Stimulated activated naive CD4-positive, alpha-beta T cell (primary cell): ENCODE measurements around the gene RS1.

Experiments
- DNase-seq, 6 experiments: peaks; one replicate each; lab custom pipeline; 2025; lab: John Stamatoyannopoulos, UW

Gene RS1

DNA sequence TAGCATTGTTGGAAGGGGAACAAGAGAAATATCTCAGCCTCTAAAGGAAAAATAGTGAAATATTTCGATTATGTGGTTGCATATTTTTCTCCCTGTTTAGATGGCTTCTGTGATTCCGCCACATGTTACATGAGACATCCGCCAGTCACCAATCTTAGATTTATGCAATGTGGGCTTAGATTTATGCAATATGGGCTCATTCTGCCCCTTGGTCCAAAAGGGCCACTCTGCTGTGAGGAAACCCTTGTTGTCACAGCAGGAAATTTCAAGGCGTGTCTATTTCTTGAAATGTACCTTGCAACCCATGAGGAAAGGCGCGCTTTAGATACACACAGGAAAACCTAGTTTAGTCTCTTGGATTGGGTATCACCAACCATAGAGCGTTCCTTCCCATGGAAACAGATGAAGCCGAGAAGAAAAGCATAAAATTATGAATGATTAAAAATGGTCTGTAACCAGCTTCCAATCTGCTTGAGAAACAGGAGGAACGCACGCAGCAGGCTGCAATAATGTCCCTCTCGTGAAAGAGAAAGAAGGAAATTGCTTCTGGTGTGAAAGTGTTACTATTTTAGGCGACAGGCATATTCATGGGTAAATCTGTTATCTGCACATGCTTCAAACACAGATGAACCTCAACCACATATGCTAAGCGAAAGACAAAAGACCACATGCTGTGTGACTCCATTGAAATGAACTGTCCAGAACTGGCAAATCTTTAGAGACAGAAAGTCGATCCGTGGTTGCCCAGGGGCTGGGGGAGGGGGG is 3.7 kb downstream of the RS1 start:
- DNase-seq, result peak in 1 of 6 experiments; percentile 3

DNA sequence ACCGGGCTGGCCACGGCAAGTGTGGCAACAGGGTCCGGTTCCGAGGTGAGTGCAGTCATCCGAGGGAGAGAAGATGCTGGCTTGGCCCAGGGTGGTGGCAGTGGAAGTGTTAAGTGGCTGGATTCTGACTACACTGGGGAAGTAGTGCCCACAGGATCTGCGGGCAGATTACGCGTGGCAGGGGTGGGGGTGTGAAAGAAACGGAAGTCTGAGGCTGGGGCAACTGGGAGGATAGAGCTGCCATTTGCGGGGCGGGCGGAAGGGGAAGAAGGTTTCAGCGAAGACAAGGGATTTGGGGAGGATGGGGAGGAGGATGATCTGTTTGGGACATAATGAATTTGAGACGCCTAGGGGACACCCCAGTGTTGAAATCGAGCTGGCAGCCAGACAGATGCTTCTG is 5.3 kb downstream of the RS1 start:
- DNase-seq, result no peak

- DNase-seq, result no peak
Measured at GRCh38 chrX:18664947-18665346, 7.0 kb downstream of the RS1 start.

- no peak for DNase-seq
Measured at GRCh38 chrX:18661273-18661672, 10.6 kb downstream of the RS1 start.

DNA sequence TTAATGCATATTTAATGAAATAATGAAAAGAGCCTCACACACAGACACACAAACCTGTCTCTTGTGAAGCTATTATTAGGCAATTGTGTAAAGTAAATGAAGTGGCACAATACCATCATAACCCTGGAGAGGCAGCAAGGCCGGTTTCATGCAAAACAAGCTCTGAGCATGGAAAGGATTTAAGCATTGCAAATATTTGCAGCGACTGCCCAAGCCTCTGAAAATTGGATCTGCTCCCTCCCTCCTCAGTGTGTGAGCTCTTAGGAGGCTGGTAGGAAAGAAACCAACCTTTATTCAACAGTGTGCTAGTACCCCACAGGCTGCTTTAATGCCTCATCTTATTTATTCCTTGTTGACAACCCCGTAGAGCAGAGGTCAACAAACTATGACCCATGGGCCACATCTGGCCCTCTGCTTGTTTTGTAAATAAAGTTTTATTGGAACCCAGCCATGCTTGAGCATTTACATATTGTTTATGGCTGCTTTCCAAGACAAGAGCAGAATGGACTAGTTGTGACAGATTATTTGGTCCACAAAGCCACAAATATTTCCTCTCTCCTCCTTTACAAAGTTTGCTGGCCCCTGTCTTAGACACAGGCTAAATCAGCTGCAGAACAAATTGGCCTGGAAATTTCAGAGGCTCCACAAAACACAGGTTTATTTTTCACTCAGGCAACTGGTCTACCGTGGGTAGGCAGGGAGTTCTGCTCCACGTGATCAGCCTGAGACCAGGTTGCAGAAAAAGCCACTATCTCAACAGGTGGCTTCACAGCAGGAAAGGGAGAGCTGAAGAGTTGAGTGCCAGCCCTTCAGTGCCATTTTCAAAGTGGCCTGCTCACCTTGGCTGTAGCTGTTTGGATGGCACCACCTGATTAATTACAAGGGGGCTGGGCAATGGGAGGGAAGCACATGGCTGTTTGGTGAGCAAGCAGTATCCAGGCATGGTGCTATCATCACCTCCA is 16.8 kb downstream of the RS1 start:
- no peak for DNase-seq

- no peak for DNase-seq
Measured at GRCh38 chrX:18652636-18653035, 19.3 kb downstream of the RS1 start.

DNA sequence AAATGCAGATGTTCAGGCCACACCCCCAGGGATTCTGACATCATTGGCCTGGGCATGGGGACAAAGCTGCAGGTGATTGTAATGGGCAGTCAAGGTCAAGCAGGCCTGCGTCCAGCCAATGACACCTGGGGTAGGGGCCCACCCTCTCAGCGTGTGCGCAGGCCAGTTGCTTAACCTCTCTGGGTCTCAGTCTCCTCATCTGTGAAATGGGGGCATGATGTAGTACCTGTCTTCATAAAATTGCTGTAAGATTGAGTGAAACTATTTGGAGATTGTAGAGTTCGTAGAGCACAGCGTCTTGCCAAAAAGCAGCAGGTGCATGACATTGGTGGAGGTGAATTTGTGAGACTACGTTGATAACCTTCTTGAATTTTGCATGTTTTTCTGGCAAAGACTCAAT is 21.2 kb downstream of the RS1 start:
- DNase-seq, result no peak

GRCh38 chrX:18649498-18649951 is 22.4 kb downstream of the RS1 start:
- no peak for DNase-seq

- DNase-seq, result no peak
Measured at GRCh38 chrX:18647621-18648020, 24.3 kb downstream of the RS1 start.

DNA sequence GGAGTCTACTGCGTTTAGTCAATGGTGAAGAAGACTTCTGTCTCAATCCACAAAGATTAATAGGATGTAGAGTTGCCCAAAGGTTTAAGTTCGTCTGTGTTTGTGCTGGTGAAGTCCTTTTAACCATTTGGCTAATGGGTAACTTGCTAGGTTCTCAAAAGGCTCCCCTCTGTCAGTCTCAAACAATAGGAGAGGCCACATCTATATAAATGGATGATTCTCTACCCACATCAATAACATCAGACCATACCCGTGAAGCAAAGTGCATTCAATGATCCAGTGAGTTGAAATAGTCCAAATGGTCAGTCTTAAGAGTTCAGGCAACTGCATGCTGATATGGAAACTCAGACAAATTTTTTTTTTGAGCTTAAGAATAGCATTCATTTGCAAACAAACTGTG is 28.1 kb downstream of the RS1 start:
- no peak for DNase-seq

DNA sequence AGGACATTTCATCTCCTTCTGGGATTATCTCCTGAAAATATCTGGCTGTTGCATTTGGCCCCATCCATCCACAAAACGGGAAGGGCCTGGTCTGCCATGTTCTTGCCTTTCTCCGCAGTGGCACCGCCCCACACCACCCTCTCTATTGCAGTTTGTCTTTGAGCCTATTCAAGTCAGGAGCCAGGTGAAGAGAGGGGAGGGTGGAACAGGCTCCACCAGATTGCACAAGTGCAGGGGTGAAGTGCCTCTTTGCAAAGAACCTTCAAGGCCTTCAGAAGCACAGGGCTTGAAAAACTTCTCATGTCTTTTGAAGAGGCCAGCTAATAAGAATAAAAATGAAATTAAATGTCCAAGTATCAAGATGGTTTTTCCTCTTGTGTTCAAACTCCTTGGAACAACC is 28.7 kb downstream of the RS1 start:
- DNase-seq, result no peak

DNA sequence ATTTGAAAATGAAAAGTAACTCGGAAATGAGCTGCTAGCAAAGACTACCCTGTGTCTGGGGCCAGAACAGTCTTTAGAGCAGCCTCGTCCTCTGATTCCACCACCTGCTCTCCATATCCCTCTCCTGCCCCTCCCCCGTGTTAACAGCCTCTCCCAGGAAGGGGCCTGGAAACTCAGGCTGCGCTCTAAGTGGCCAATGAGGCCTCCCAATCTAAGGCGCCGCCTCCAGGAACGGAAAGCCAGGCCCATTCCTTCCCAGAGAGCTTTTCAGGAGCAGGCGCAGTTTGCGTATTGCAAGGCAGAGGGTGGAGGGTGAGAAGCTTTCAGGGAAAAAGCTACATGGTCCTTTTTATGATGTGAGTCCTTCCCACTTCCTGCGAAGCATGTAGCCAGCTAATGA is 31.2 kb downstream of the RS1 start:
- DNase-seq, result no peak

GRCh38 chrX:18639280-18639679 is 32.6 kb downstream of the RS1 start:
- no peak for DNase-seq

DNA sequence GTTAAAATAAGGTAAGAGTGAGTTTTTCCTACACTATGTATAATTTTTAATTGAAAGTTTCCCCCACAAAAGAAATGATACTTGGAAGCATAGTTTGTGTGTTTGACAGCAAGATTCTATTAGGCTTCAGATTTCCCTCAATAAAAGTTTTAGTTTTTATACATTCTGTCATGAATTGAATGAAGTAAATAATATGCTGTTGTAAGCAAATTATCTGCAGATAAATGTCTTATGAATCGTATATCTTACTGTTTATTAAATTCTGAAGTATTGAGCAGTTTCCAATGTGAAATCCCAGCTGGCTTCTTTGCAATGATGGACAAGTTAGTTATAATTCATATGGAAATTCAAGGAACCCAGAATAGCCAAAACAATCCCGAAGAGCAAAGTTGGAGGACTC is 33.5 kb downstream of the RS1 start:
- DNase-seq, result no peak

DNA sequence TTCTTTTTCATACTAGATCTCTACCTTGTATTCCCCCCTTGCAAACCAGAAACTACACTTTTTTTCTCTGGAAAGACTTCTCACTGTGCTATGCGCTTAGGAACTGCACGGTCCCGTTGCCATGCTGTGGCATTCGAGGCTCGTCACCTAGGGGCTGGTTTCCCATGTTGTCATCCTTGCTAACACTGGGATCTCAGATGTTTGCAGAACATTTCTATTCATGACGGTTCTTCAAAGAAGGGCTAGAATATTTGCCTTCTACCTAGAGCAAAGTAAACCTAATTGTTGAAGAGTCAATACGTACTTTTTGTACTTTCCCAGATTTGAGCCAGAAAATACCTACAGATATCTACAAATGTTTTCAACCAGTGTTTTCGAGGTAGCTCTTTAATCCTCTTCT is 41.0 kb downstream of the RS1 start:
- no peak for DNase-seq

- DNase-seq, result no peak
Measured at GRCh38 chrX:18624599-18624998, 47.3 kb downstream of the RS1 start.

DNA sequence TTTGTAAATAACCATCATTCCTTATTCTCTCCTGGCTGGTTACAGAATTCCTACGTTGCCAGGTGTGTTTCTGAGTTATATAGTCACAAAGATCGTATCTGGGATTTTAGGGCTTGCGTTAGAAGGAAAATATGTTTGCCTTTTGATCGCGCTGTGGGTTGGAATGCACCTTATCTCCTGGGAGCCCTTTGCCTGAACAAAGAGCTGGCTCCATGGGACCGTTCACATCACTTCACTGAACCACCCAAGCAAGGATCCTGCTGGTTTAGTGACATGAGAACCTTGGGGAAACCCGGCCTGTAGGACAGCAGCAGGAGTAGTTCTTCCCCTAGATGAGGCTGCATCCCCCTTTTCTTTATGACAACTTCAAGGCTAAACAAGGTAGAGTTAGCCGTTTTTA is 51.6 kb downstream of the RS1 start:
- no peak for DNase-seq

DNA sequence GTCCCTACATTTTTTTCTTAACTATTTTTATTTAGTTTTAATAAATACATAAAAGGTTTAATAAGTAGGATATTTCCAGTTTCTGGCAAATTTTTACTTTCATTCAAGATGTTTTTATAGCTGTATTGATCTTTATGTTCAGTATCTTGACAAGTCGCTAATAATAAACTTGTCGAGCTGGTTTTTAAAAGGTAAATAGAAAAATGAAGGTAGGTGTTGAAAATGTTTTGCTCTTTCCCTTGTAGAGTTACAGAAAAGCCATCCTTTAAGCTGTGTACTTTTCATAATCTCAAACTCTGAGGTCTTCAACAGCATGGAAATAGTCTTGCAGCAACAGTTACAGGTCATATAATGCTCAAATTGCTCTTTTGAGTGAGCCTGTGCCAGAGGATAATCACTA is 52.6 kb downstream of the RS1 start:
- no peak for DNase-seq

DNA sequence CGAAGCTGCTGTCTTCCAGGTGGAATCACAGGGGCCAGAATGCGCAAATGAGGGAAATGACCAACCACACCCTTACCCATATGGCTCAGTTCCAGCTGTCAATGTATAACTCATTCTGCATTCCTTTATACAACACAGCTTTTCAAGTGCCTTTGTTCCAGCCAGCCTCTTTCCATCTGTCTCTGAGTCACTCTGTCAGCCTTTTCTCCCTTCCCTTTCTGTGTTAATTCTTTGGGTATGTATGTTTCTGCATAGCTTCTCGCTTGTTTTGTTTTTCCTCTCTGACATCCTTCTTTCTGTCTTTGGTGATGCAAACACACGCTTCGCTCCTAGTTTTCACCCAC is 54.5 kb downstream of the RS1 start:
- no peak for DNase-seq

DNA sequence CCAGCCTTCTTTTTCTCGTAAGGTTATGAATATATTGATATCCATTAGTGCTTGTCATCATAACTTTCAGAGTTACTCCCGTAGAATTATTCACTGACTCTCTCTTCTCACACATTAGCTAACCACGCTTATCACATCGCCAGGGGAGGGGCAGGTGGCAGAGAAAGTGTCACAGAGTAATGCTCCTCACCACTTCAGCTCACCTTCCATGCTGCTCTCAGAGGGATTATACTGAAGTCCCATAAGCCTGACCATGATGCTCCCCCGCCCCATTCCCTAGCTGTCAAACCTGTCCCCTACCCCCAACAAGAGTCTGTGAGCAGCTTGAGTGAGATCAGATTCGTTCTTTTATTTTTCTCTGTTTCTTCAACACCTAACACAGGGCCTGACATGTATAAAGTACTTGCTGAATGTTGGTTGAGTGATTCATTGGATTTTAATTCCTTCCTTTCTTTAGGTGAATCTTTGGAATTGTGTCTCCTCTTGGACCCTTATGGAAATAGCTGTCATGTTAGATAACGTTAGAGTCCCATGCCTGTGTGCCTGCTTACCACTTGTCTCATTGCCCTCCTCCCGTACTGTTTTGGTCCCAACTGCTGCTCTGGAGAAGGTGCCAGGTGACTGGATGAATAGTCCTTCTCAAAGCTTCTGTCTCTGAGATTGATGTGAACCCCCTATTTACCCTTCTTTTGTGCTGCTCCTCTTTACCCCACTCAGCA is 55.1 kb downstream of the RS1 start:
- DNase-seq, result no peak

DNA sequence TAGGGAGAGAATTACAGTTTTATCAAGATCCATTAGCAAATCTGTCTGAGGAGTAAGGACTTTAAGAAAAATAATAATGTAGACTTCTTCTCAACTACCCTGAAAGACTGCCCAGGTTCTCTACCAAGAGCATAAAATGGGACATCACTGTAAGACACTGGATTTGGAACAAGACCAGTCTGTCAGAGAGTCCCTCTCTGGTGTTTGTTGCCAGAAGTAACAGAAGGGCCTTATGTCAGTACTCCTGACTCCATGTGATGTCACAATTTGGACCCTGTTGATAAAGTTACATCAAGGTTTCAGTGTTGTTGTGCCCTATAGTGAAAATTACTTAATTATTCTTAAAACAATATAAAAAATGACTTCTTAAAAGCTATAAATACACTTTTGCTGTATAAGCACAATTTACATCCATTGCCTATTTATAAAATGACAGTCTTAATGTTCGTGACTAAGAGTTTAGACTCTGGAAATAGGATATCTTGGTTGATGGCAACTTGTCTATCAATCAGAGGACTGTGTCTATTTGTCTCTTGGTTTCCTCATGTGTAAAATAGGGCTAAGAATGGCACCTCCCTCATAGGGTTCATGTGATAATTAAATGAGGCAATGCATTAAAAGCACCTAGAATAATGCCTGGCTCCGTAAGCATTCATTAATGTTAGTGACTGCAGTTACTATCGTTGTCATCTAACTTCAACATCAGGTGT is 57.8 kb downstream of the RS1 start:
- DNase-seq, result no peak

GRCh38 chrX:18607966-18608365 is 63.9 kb downstream of the RS1 start:
- no peak for DNase-seq
